Smooth muscle cell of the umbilical artery (primary cell): ENCODE measurements around the gene TSR3. TPM values are rescaled to one million over a fixed set of nuclear protein-coding genes. Genes with fewer than 3 reads are reported as not detected.

ENCODE experiments used
- total RNA-seq: library from RNA; depleted of rRNA; stranded (reverse); fragments of >200 nt; gene quantifications from 2 replicates; pipeline ENCODE4 v1.2.3, GENCODE V29; 2014

TSR3 gene
- total RNA-seq, result 47.3 and 61.8 TPM in 2 replicates

GRCh38 chr16:1351582-1352362 is at the start of gene TSR3, which contains the start of gene GNPTG:
Gene TSR3 (minus strand): TSS chr16:1351878. CDS start chr16:1351804, 74 bp downstream.
Gene GNPTG (plus strand): TSS chr16:1351931. CDS start chr16:1351966, 35 bp downstream.

DNA sequence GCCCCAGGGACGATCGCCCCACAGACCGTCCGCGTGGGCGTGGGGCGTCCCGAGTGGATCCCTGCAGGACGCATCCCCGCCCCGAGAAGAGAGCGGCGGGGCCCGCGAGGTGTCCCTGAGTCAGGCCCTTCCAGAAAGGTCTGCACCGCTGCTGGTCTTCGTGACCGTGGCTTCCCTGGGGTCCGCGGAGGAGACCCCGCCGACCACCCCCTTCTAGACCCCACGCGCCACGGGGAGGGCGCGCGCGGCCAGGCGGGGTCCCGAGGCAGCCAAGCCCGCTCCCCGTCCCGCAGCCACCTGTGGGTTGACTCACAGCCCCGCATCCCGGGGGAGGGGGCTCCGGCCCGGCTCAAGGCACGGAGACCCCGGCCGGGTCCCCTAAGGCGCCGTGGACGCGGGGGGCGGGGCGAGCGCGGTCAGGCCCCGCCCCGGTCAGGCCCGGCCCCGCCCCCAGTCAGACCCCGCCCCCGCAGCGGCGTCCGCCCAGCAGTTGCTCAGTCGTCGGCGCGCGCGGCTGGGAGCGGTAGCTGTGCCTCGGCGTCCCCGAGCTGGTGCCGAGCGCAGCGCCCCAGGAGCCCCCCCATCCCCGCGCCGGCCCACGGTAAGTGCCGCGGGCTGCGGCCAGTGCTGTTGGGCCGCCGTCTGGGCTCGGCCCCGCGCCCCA is 18.4 kb downstream of the TSR3 start, which contains the start of gene BAIAP3:
TSS of gene BAIAP3 (plus strand) at position 497 of the 664 bp plus-strand sequence. CDS start 4,905 bp downstream, outside the sequence.

GRCh38 chr16:1308977-1309885 is 42.4 kb downstream of the TSR3 start, which contains the start of gene UBE2I:
Gene UBE2I (plus strand): TSS chr16:1309636. CDS start chr16:1314031, 4,395 bp downstream.

Other genes with a start within 250 kb of the TSR3 start
- gene CACNA1H, start 198.8 kb downstream of the TSR3 start, total RNA-seq, result 1.2 and 3.0 TPM in 2 replicates
- gene TPSG1, start 126.6 kb downstream of the TSR3 start, total RNA-seq, result not detected in 2 replicates
- gene TPSB2, start 121.7 kb downstream of the TSR3 start, total RNA-seq, result not detected in 2 replicates
- not detected in 2 replicates for gene TPSAB1, start 111.2 kb downstream of the TSR3 start, total RNA-seq
- not detected in 2 replicates for gene TPSD1, start 95.8 kb downstream of the TSR3 start, total RNA-seq
- 50.5 and 64.1 TPM in 2 replicates for gene UBE2I, start 42.2 kb downstream of the TSR3 start, total RNA-seq
- gene BAIAP3, start 18.2 kb downstream of the TSR3 start, total RNA-seq, result 0.65 and 0.89 TPM in 2 replicates
- gene GNPTG, start 53 bp upstream of the TSR3 start, total RNA-seq, result 42.8 and 59.7 TPM in 2 replicates
- gene UNKL, start 62.8 kb upstream of the TSR3 start, total RNA-seq, result 14.3 and 17.2 TPM in 2 replicates
- gene UQCC4, start 68.9 kb upstream of the TSR3 start, total RNA-seq, result 9.0 and 9.8 TPM in 2 replicates
- gene PERCC1, start 79.2 kb upstream of the TSR3 start, total RNA-seq, result not detected in 2 replicates
- 0.30 and 0.32 TPM in 2 replicates for gene CCDC154, start 92.7 kb upstream of the TSR3 start, total RNA-seq
- gene CLCN7, start 123.2 kb upstream of the TSR3 start, total RNA-seq, result 73.9 and 75.6 TPM in 2 replicates
- gene PTX4, start 137.1 kb upstream of the TSR3 start, total RNA-seq, result not detected in 2 replicates
- gene TELO2, start 141.5 kb upstream of the TSR3 start, total RNA-seq, result 12.8 and 15.4 TPM in 2 replicates
- gene TMEM204, start 181.8 kb upstream of the TSR3 start, total RNA-seq, result 1.4 and 4.8 TPM in 2 replicates